Progenitor cell of endocrine pancreas (in vitro differentiated cells): ENCODE measurements around the gene ICOSLG. TPM values are rescaled to one million over a fixed set of nuclear protein-coding genes. Genes with fewer than 3 reads are reported as not detected.

Experiments
- DNase-seq: peaks from one replicate; pipeline ENCODE4 v3.0.0; 2021; ENCODE audit warnings: low spot score; ENCODE audit not compliant: unreplicated experiment
- H3K27ac Mint-ChIP-seq: 2 replicates; pipeline ENCODE4 v1.8.0; 2021; ENCODE audit warnings: mild to moderate bottlenecking, moderate library complexity, mixed read lengths
- H3K27me3 Mint-ChIP-seq: 2 replicates; pipeline ENCODE4 v1.8.0; 2021; ENCODE audit warnings: mixed read lengths
- H3K36me3 Mint-ChIP-seq: 2 replicates; pipeline ENCODE4 v1.8.0; 2022; ENCODE audit warnings: mixed read lengths; ENCODE audit not compliant: insufficient read depth
- H3K4me1 Mint-ChIP-seq: 2 replicates; pipeline ENCODE4 v1.8.0; 2021; ENCODE audit warnings: low read depth, mixed read lengths
- H3K4me3 Mint-ChIP-seq: 2 replicates; pipeline ENCODE4 v1.8.0; 2021; ENCODE audit warnings: low read depth, mild to moderate bottlenecking, moderate library complexity, mixed read lengths
- H3K9me3 Mint-ChIP-seq: 2 replicates; pipeline ENCODE4 v1.8.0; 2021; ENCODE audit warnings: low read depth, mixed read lengths
- CTCF ChIP-seq: fragments of 200-600 bp; sonication (generic); IDR thresholded peaks from one replicate; pipeline ENCODE4 v1.5.0; 2021; ENCODE audit warnings: antibody characterized with exemption, mild to moderate bottlenecking; ENCODE audit not compliant: unreplicated experiment
- total RNA-seq: library from RNA; stranded (reverse); gene quantifications from 2 replicates; pipeline ENCODE4 v1.2.1, GENCODE V29; 2021

The ICOSLG gene
- total RNA-seq, 1 donor from 2014 or later: 0.91 TPM

GRCh38 chr21:44262338-44263056 is 21.8 kb upstream of the ICOSLG start:
- H3K27me3 Mint-ChIP-seq: peaks cover 19% of the 10 kb centered on the region
- H3K9me3 Mint-ChIP-seq: no peaks in the 10 kb centered on the region
- H3K4me1 Mint-ChIP-seq: peaks cover 2% of the 10 kb centered on the region
- no peak overlapping the region for H3K4me3 Mint-ChIP-seq
- no peak for DNase-seq
- H3K36me3 Mint-ChIP-seq: no peaks in the 10 kb centered on the region
- no peak for TF ChIP-seq CTCF
- H3K27ac Mint-ChIP-seq: no peak overlapping the region

- Mint-ChIP-seq H3K9me3 (no peaks in the 10 kb centered on the region), H3K27ac (no peak within 1 kb of the TSS), H3K4me3 (no peak within 1 kb of the TSS), H3K36me3 (no peaks in the 10 kb centered on the region), H3K27me3 (peaks cover 19% of the 10 kb centered on the region), H3K4me1 (peaks cover 2% of the 10 kb centered on the region)
- DNase-seq: no peak
- TF ChIP-seq CTCF: no peak
Measured at GRCh38 chr21:44261675-44262295, 21.0 kb upstream of the ICOSLG start, which contains the start of gene DNMT3L. TSS of gene DNMT3L (minus strand) at chr21:44261897. CDS start at chr21:44261259, 638 bp downstream.

GRCh38 chr21:44260791-44261631 is 20.3 kb upstream of the ICOSLG start:
- H3K4me1 Mint-ChIP-seq: peaks cover 2% of the 10 kb centered on the region
- H3K9me3 Mint-ChIP-seq: no peaks in the 10 kb centered on the region
- peaks cover 19% of the 10 kb centered on the region for H3K27me3 Mint-ChIP-seq
- H3K36me3 Mint-ChIP-seq: no peaks in the 10 kb centered on the region
- no peak overlapping the region for H3K27ac Mint-ChIP-seq
- no peak for TF ChIP-seq CTCF
- no peak for DNase-seq
- no peak overlapping the region for H3K4me3 Mint-ChIP-seq

GRCh38 chr21:44260066-44260465 is 19.3 kb upstream of the ICOSLG start:
- no peak overlapping the region for H3K4me3 Mint-ChIP-seq
- H3K9me3 Mint-ChIP-seq: no peaks in the 10 kb centered on the region
- no peak overlapping the region for H3K27ac Mint-ChIP-seq
- H3K36me3 Mint-ChIP-seq: no peaks in the 10 kb centered on the region
- peaks cover 2% of the 10 kb centered on the region for H3K4me1 Mint-ChIP-seq
- no peak for DNase-seq
- H3K27me3 Mint-ChIP-seq: peaks cover 19% of the 10 kb centered on the region
- no peak for TF ChIP-seq CTCF

GRCh38 chr21:44259082-44259705 is 18.5 kb upstream of the ICOSLG start:
- H3K4me1 Mint-ChIP-seq: peaks cover 2% of the 10 kb centered on the region
- no peak for DNase-seq
- no peak overlapping the region for H3K27ac Mint-ChIP-seq
- no peaks in the 10 kb centered on the region for H3K36me3 Mint-ChIP-seq
- H3K4me3 Mint-ChIP-seq: no peak overlapping the region
- no peak for TF ChIP-seq CTCF
- H3K27me3 Mint-ChIP-seq: peaks cover 19% of the 10 kb centered on the region
- H3K9me3 Mint-ChIP-seq: no peaks in the 10 kb centered on the region
